Measurements from ENCODE around the gene DMGDH. TPM values are rescaled to one million over a fixed set of nuclear protein-coding genes. Genes with fewer than 3 reads are reported as not detected.

The DMGDH gene
- total RNA-seq, 1 donor from 2014 or later = 0.32 TPM

DNA sequence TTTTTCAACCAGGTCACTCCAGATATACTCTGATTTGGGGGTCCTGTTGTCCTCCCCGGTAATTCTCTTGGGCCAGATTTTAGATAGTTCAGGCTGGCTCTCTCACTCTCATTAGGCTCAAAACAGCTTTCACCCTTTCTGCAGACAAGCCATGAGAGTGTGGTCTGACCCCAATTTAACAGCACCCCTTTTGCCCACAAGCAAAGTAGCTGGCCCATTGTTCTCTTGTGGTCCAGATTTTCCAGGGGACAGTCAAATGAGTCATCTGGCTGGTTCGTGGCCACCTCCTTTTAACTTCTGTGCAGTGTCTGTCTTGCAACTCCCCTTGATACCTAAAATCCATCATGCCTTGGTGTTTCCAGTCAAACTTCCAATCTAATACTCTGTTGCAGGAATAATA, 16.6 kb upstream of the DMGDH start:
- Histone ChIP-seq H3K27me3 (no peaks in the 10 kb centered on the region), H4K20me1 (ENCODE audit: low read depth) (no peaks in the 10 kb centered on the region), H3K9me3 (ENCODE audit: low read depth) (no peaks in the 10 kb centered on the region), H3K4me2 (no peak overlapping the region), H3K36me3 (no peaks in the 10 kb centered on the region), H3F3A (ENCODE audit: low read depth) (no peaks in the 10 kb centered on the region), H2AFZ (replicated peaks) (peak overlapping the region; percentile 19), H3K27ac (no peak overlapping the region), H3K79me2 (ENCODE audit: low read depth) (no peaks in the 10 kb centered on the region), H3K9ac (no peak overlapping the region), H3K4me1 (no peaks in the 10 kb centered on the region), H3K4me3 (no peak overlapping the region)
- Mint-ChIP-seq H3K4me1 (peaks cover 6% of the 10 kb centered on the region), H3K27ac (no peak overlapping the region), H3K36me3 (no peaks in the 10 kb centered on the region), H3K27me3 (ENCODE audit: insufficient read depth, low read depth) (no peaks in the 10 kb centered on the region), H3K9me3 (no peaks in the 10 kb centered on the region), H3K4me3 (no peak overlapping the region)
- TF ChIP-seq CTCF (IDR thresholded peaks at IDR 0.05) (no peak), EZH2 (IDR thresholded peaks at IDR 0.05) (no peak), EZH2phosphoT487 (IDR thresholded peaks at IDR 0.05) (no peak)
- no peak for DNase-seq (ENCODE audit: low spot score)

- no peaks in the 10 kb centered on the region for H3K4me1 ChIP-seq
- no peak for DNase-seq (ENCODE audit: low spot score)
- no peak overlapping the region for H3K4me3 Mint-ChIP-seq
- peaks cover 2% of the 10 kb centered on the region for H3K36me3 Mint-ChIP-seq
- H3K4me1 Mint-ChIP-seq = no peaks in the 10 kb centered on the region
- H3K27me3 Mint-ChIP-seq (ENCODE audit: insufficient read depth, low read depth) = peaks cover 4% of the 10 kb centered on the region
- H3K4me3 ChIP-seq = no peak overlapping the region
- no peak overlapping the region for H3K4me2 ChIP-seq
- H3K27ac Mint-ChIP-seq = no peak overlapping the region
- H3K27ac ChIP-seq = no peak overlapping the region
- H3K9me3 ChIP-seq (ENCODE audit: low read depth) = no peaks in the 10 kb centered on the region
- no peaks in the 10 kb centered on the region for H3K79me2 ChIP-seq (ENCODE audit: low read depth)
- H3K9ac ChIP-seq = no peak overlapping the region
- no peaks in the 10 kb centered on the region for H3K36me3 ChIP-seq
- no peak overlapping the region for H2AFZ ChIP-seq (replicated peaks)
- no peaks in the 10 kb centered on the region for H3K27me3 ChIP-seq
- no peaks in the 10 kb centered on the region for H3F3A ChIP-seq (ENCODE audit: low read depth)
- no peaks in the 10 kb centered on the region for H4K20me1 ChIP-seq (ENCODE audit: low read depth)
- H3K9me3 Mint-ChIP-seq = peaks cover 2% of the 10 kb centered on the region
- no peak for TF ChIP-seq EZH2phosphoT487 (IDR thresholded peaks at IDR 0.05)
Measured at GRCh38 chr5:79081779-79082178, 12.3 kb upstream of the DMGDH start.

DNA sequence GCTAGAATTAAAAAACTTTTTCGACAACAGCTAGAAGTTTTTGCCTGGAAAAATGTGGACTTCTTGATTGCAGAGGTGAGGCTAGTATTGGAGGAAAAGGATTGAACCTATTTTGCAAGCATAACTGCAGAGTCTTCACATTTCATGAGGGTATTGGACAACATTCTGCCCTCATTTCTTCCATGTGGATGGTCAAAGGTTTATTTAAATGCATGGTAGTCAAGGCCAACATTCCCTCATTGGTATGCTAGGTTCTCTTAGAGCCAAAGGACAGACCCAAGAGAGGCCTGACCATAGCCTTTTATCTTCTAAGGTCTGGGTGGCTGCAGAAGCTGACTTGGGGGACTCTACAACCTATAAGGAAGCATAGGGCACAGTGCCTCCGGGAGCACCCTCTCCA, 11.3 kb upstream of the DMGDH start:
- Histone ChIP-seq H3K4me1 (no peaks in the 10 kb centered on the region), H3K9me3 (ENCODE audit: low read depth) (no peaks in the 10 kb centered on the region), H3K9ac (no peak overlapping the region), H3K27me3 (no peaks in the 10 kb centered on the region), H2AFZ (replicated peaks) (no peak overlapping the region), H3K4me3 (no peak overlapping the region), H3K27ac (no peak overlapping the region), H3F3A (ENCODE audit: low read depth) (no peaks in the 10 kb centered on the region), H3K36me3 (no peaks in the 10 kb centered on the region), H3K4me2 (no peak overlapping the region), H4K20me1 (ENCODE audit: low read depth) (no peaks in the 10 kb centered on the region), H3K79me2 (ENCODE audit: low read depth) (no peaks in the 10 kb centered on the region)
- DNase-seq (ENCODE audit: low spot score) = no peak
- peaks cover 6% of the 10 kb centered on the region for H3K9me3 Mint-ChIP-seq
- no peaks in the 10 kb centered on the region for H3K4me1 Mint-ChIP-seq
- no peak overlapping the region for H3K4me3 Mint-ChIP-seq
- no peak overlapping the region for H3K27ac Mint-ChIP-seq
- peaks cover 2% of the 10 kb centered on the region for H3K36me3 Mint-ChIP-seq
- peaks cover 4% of the 10 kb centered on the region for H3K27me3 Mint-ChIP-seq (ENCODE audit: insufficient read depth, low read depth)
- TF ChIP-seq EZH2 (IDR thresholded peaks at IDR 0.05) (no peak), CTCF (IDR thresholded peaks at IDR 0.05) (no peak), EZH2phosphoT487 (IDR thresholded peaks at IDR 0.05) (no peak)

DNA sequence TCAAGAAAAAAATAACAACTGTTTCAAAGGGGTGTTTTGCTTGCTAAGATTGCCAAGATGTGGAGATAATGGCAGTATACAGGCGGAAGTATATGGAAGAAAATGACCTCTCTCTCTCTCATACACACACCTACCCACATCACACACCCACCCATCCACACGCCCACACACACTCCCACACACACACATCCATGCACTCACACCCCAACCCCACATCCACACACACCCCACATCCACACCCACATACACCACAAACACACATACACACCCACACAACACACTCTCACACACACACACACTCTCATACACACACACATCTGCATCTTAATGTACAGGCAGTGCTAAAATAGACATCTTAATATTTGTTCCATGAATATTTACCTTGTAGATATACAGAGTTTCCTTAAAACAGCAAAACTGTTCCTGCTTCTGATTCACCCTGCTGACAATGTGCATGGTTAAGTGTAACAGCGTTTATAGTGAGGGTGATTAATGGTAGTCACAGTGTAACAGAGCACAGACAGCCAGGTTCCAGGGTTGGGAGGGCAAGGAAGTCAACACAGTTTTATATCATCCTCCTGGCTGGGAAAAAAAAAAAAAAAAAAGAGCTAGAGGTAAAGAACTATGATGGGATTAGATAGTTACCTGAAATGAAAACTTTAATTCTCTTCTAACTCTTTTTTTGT, 8.3 kb upstream of the DMGDH start:
- no peak overlapping the region for H3K9ac ChIP-seq
- H3K4me3 Mint-ChIP-seq = no peak overlapping the region
- H3K9me3 Mint-ChIP-seq = peaks cover 20% of the 10 kb centered on the region
- peaks cover 6% of the 10 kb centered on the region for H3K27me3 Mint-ChIP-seq (ENCODE audit: insufficient read depth, low read depth)
- no peaks in the 10 kb centered on the region for H3K27me3 ChIP-seq
- no peaks in the 10 kb centered on the region for H4K20me1 ChIP-seq (ENCODE audit: low read depth)
- no peaks in the 10 kb centered on the region for H3K9me3 ChIP-seq (ENCODE audit: low read depth)
- no peaks in the 10 kb centered on the region for H3K4me1 ChIP-seq
- H3K36me3 Mint-ChIP-seq = peaks cover 5% of the 10 kb centered on the region
- no peaks in the 10 kb centered on the region for H3K36me3 ChIP-seq
- peaks cover 2% of the 10 kb centered on the region for H3K4me1 Mint-ChIP-seq
- no peak overlapping the region for H3K4me2 ChIP-seq
- no peaks in the 10 kb centered on the region for H3F3A ChIP-seq (ENCODE audit: low read depth)
- H2AFZ ChIP-seq (replicated peaks) = no peak overlapping the region
- H3K79me2 ChIP-seq (ENCODE audit: low read depth) = no peaks in the 10 kb centered on the region
- TF ChIP-seq EZH2 (IDR thresholded peaks at IDR 0.05) (no peak), CTCF (IDR thresholded peaks at IDR 0.05) (no peak), EZH2phosphoT487 (IDR thresholded peaks at IDR 0.05) (no peak)
- H3K4me3 ChIP-seq = no peak overlapping the region
- H3K27ac ChIP-seq = no peak overlapping the region
- DNase-seq (ENCODE audit: low spot score) = no peak
- H3K27ac Mint-ChIP-seq = no peak overlapping the region

Data from neural progenitor cell (in vitro differentiated cells).